OCI-LY7 (cell line): Measurements from ENCODE around the gene CCNDBP1.

Experiments used
- EZH2phosphoT487 ChIP-seq: fragments of 200-600 bp; sonication (generic); IDR thresholded peaks from 2 replicates; pipeline ENCODE4 v1.6.1; 2018; ENCODE audit warnings: low read depth, borderline replicate concordance, mild to moderate bottlenecking, mixed run types, antibody characterized with exemption, low read length, moderate library complexity, mixed read lengths
- TF ChIP-seq, protein P1 (sequence below): fragments of 200-600 bp; sonication (generic); conservative IDR thresholded peaks from 2 replicates; pipeline ENCODE4 v1.5.1; 2014; ENCODE audit warnings: mild to moderate bottlenecking, antibody characterized with exemption, low read length, moderate library complexity, mixed read lengths

DNA sequence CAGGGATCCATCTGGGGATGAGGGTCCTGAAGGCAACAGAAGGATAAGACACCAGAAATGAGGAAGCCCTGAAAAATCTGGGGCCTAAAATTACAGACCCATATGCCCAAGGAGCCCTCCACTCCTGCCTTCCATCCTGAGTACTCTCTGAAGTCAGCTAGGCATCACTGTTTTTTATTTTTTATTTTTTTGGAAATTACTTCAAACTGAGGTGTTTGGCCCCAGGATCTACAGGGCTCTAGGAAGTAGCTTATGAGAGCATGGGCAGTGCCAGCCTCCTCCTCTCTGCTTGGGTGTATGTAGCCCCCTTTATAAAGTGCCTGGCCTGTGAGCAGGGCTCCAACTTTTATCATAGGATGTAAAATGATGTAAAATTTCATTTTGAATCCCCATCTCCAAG lies 27.7 kb downstream of the CCNDBP1 start:
- TF ChIP-seq, protein P1, sequence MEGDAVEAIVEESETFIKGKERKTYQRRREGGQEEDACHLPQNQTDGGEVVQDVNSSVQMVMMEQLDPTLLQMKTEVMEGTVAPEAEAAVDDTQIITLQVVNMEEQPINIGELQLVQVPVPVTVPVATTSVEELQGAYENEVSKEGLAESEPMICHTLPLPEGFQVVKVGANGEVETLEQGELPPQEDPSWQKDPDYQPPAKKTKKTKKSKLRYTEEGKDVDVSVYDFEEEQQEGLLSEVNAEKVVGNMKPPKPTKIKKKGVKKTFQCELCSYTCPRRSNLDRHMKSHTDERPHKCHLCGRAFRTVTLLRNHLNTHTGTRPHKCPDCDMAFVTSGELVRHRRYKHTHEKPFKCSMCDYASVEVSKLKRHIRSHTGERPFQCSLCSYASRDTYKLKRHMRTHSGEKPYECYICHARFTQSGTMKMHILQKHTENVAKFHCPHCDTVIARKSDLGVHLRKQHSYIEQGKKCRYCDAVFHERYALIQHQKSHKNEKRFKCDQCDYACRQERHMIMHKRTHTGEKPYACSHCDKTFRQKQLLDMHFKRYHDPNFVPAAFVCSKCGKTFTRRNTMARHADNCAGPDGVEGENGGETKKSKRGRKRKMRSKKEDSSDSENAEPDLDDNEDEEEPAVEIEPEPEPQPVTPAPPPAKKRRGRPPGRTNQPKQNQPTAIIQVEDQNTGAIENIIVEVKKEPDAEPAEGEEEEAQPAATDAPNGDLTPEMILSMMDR: no peak
- TF ChIP-seq EZH2phosphoT487: no peak
